Testis (tissue), 3 donors: ENCODE data around the gene PIAS4. TPM values are rescaled to one million over a fixed set of nuclear protein-coding genes. Genes with fewer than 3 reads are reported as not detected.
A peak's percentile ranks its signal among the peaks of the same experiment; 100 is the strongest.

Experiments
- DNase-seq: peaks from one replicate; pipeline ENCODE4 v3.0.0-alpha.2; 2019
- H3K27ac ChIP-seq, 2 donors: fragments of 200-600 bp; sonication (generic); one replicate each; pipeline ENCODE4 v1.5.1; 2019
- H3K27me3 ChIP-seq: fragments of 200-600 bp; sonication (generic); one replicate; pipeline ENCODE4 v1.5.1; 2019
- H3K36me3 ChIP-seq: fragments of 200-600 bp; sonication (generic); one replicate; pipeline ENCODE4 v1.5.1; 2017; ENCODE audit warnings: low read depth; ENCODE audit errors: missing control alignments
- H3K4me1 ChIP-seq: fragments of 200-600 bp; sonication (generic); one replicate; pipeline ENCODE4 v1.5.1; 2019
- H3K4me3 ChIP-seq, 2 donors: fragments of 200-600 bp; sonication (generic); one replicate each; pipeline ENCODE4 v1.5.1; 2017 to 2019
- H3K9me3 ChIP-seq: fragments of 200-600 bp; sonication (generic); one replicate; pipeline ENCODE4 v1.5.1; 2017
- CTCF ChIP-seq, 3 experiments: fragments of 450-650 bp in 2 of 3; fragments of 200-600 bp in 1 of 3; sonication (generic) in 1 of 3; IDR thresholded peaks; one replicate each; pipeline ENCODE4 v1.5.1; 2016 to 2019; ENCODE audit warnings: antibody characterized with exemption in 3 of 3, mild to moderate bottlenecking in 2 of 3, moderate library complexity in 1 of 3
- POLR2A ChIP-seq: fragments of 450-650 bp; IDR thresholded peaks from one replicate; pipeline ENCODE4 v1.6.1; 2017; ENCODE audit warnings: antibody characterized with exemption, mild to moderate bottlenecking, moderate library complexity
- WGBS, 2 donors: methylation state at CpG; one replicate each; pipeline ENCODE4 v1.1.5; 2018; 5-methylcytosine and 5-hydroxymethylcytosine counted together
- intact Hi-C: fragments of 100-400 bp; cut with DNase I; formaldehyde crosslinking; loops from one replicate; pipeline ENCODE4 v1.15.1; 2023; ENCODE audit warnings: low total_unique reads
- polyA plus RNA-seq: library from polyadenylated mRNA; stranded (reverse); fragments of 350-450 nt; fragmentation: Illumina TruSeq; extraction: RNeasy Lipid Tissue Mini Kit (QIAGEN cat#74804); gene quantifications from one replicate; pipeline ENCODE4 v1.2.3, GENCODE V29; 2014; ENCODE audit warnings: low read depth, low replicate concordance; ENCODE audit not compliant: insufficient read depth
- total RNA-seq, 2 donors: library from RNA; depleted of rRNA; stranded (reverse); fragments of >200 nt; gene quantifications; one replicate each; pipeline ENCODE4 v1.2.3, GENCODE V29; 2016

Gene PIAS4
- total and polyA plus RNA-seq, 3 donors from 2014 or later, result 89.1 to 142 (median 94.5) TPM

GRCh38 chr19:4063369-4064148 lies 56.0 kb downstream of the PIAS4 start:
- Histone ChIP-seq H3K9me3 (no peaks in the 10 kb centered on the region), H3K27ac (peak overlapping the region; percentile 95 to 98), H3K36me3 (no peaks in the 10 kb centered on the region), H3K4me1 (peaks cover 64% of the 10 kb centered on the region), H3K4me3 (peak overlapping the region; percentile 69 to 88), H3K27me3 (no peaks in the 10 kb centered on the region)
- intact Hi-C loops, result no loop called here
- TF ChIP-seq POLR2A (no peak), CTCF (IDR thresholded peaks at IDR 0.05) (no peak)
- WGBS, 2 donors, result 11 to 31% methylated on average over 18 to 31 of the region's 31 CpGs
- DNase-seq, result no peak

- intact Hi-C loops, result no loop called here
- DNase-seq, result peak; percentile 53
- no peaks in the 10 kb centered on the region for H3K9me3 ChIP-seq
- H3K4me1 ChIP-seq, result peaks cover 58% of the 10 kb centered on the region
- TF ChIP-seq CTCF (IDR thresholded peaks at IDR 0.05), result no peak
- no peak for TF ChIP-seq POLR2A
- peak overlapping the region; percentile 69 to 88 for H3K4me3 ChIP-seq
- H3K27ac ChIP-seq, result peak overlapping the region; percentile 95 to 98
- H3K27me3 ChIP-seq, result no peaks in the 10 kb centered on the region
- H3K36me3 ChIP-seq, result no peaks in the 10 kb centered on the region
- 2 to 8% methylated on average over 20 to 23 of the region's 24 CpGs for WGBS, 2 donors
Observed at GRCh38 chr19:4064149-4064495, 56.6 kb downstream of the PIAS4 start.

GRCh38 chr19:4064496-4065260 lies 57.1 kb downstream of the PIAS4 start:
- intact Hi-C loops, result no loop called here
- Histone ChIP-seq H3K4me3 (peak overlapping the region; percentile 69 to 88), H3K9me3 (no peaks in the 10 kb centered on the region), H3K27me3 (no peaks in the 10 kb centered on the region), H3K27ac (peak overlapping the region; percentile 95 to 98), H3K4me1 (peaks cover 54% of the 10 kb centered on the region), H3K36me3 (no peaks in the 10 kb centered on the region)
- WGBS, 2 donors, result 2% methylated on average over 14 of the region's 57 CpGs; no CpG with 5 or more reads in 1 of the 2 donors
- TF ChIP-seq POLR2A, result no peak
- TF ChIP-seq CTCF (IDR thresholded peaks at IDR 0.05), result no peak
- DNase-seq, result peak; percentile 73

GRCh38 chr19:4065430-4066175 lies 58.1 kb downstream of the PIAS4 start:
- Histone ChIP-seq H3K4me3 (peak overlapping the region; percentile 92 to 96), H3K4me1 (peaks cover 44% of the 10 kb centered on the region), H3K27me3 (no peaks in the 10 kb centered on the region), H3K27ac (peak overlapping the region; percentile 86 to 96), H3K36me3 (no peaks in the 10 kb centered on the region), H3K9me3 (no peaks in the 10 kb centered on the region)
- peak; percentile 97 for DNase-seq
- 2% methylated on average over 22 of the region's 98 CpGs; no CpG with 5 or more reads in 1 of the 2 donors for WGBS, 2 donors
- intact Hi-C loops, result no loop called here
- TF ChIP-seq CTCF (IDR thresholded peaks at IDR 0.05) (peak in 1 of 3 experiments; percentile 57), POLR2A (no peak)
